GM18502 (cell line): ENCODE measurements around the gene AK2.
"Not testable (repeated sequence)": the region's sequence is repeated elsewhere in the genome, so short reads cannot be mapped to it uniquely, and the experiment has no call there.

Source experiments
- ATAC-seq: cut with Tn5 transposase; IDR thresholded peaks from one replicate; pipeline ENCODE4 v1.9.1; 2021; ENCODE audit warnings: mild to moderate bottlenecking; ENCODE audit not compliant: unreplicated experiment, poor library complexity

AK2 gene

DNA sequence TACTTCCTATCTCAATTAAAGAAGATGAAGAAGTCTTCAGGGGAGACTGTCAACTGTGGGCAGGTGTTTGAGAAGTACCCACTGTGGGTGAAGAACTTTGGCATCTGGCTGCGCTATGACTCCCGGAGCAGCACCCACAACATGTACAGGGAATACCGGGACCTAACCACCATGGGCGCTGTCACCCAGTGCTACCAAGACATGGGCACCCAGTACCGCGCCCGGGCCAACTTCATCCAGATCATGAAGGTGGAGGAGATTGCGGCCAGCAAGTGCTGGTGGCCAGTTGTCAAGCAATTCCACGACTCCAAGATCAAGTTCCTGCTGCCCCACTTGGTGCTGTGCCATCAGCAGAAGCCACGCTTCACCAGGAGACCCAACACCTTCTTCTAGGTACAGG lies 56.6 kb downstream of the AK2 start:
- no peak for ATAC-seq

DNA sequence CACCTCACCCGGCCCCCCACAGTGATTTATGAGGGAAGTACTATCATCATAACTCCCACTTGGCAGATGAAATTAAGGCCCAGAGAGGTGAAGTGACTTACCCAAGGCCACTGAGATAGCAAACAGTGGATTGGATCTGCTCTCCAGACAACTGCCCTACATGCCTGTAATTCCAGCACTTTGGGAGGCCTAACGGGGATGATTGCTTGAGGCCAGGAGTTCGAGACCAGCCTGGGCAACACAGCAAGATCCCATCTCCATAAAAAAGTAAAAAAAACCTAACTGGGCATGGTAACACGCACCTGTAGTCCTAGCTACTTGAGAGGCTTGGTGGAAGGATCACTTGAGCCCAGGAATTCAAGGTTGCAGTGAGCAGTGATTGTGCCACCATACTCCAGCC lies 57.8 kb downstream of the AK2 start:
- ATAC-seq: no peak

DNA sequence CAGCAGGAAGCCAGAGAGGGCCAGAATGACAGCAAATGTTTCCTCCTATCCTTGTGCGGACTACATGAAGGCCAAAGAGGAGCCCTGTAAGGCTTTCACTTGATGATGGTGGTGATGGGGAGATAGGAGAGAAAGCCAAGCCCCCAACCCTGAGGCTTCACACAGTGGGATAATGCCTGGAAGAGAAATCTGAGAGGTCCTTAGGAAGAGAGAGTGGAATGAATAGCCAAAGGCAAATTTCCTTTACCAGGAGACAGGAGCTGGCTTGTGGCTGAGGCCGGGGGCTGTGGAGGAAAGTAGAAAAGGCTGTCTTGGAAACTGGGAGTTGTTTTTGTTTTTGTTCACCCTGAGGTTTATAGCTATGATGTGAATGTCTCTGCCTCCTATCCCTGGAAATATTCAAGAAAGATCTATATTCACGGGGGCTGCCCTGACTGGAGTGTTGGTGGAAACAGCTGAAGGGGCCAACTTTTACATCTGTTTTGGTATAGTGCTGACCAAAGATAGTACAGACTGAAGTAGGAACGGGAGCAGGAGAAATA lies 59.1 kb downstream of the AK2 start:
- no peak for ATAC-seq

DNA sequence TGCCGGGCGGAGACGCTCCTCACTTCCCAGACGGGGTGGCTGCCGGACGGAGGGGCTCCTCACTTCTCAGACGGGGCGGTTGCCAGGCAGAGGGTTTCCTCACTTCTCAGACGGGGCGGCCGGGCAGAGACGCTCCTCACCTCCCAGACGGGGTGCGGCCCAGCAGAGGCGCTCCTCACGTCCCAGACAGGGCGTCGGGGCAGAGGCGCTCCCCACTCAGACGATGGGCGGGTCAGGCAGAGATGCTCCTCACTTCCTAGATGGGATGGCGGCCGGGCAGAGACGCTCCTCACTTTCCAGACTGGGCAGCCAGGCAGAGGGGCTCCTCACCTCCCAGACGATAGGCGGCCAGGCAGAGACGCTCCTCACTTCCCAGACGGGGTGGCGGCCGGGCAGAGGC lies 61.6 kb downstream of the AK2 start:
- ATAC-seq: not testable (repeated sequence)

DNA sequence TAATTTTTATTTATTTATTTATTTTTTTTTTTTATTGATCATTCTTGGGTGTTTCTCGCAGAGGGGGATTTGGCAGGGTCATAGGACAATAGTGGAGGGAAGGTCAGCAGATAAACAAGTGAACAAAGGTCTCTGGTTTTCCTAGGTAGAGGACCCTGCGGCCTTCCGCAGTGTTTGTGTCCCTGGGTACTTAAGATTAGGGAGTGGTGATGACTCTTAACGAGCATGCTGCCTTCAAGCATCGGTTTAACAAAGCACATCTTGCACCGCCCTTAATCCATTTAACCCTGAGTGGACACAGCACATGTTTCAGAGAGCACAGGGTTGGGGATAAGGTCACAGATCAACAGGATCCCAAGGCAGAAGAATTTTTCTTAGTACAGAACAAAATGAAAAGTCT lies 63.2 kb downstream of the AK2 start:
- not testable (repeated sequence) for ATAC-seq

DNA sequence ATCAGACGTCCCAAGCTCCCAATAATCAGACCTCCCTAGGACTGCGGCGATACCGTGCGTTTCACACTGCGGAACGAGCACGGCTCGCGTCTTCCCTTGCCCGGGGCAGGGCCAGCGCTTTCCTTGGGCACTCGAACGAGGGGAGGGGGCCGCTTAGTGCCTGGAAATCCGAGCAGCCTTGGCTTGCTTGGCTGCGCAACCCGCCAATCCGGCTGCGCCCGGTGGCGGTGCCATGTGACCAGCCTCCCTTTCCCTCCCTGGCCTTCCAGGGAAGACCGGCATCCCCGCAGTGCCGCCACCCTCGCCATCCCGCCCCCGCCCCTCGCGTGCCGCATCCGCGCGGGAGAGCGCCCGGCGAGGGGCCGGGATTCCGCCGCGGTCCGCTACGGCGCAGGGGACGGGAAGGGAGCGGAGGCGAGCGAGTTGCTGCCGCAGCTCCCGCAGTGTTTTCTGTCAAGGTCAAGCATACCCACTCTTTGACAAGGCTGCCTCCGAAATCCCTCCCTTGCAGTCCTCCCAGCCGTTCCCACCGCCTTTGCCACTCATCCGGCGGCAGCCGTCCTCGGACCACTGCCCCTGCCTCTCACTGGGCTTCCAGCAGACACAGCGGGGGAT lies 63.8 kb downstream of the AK2 start:
- ATAC-seq: no peak

DNA sequence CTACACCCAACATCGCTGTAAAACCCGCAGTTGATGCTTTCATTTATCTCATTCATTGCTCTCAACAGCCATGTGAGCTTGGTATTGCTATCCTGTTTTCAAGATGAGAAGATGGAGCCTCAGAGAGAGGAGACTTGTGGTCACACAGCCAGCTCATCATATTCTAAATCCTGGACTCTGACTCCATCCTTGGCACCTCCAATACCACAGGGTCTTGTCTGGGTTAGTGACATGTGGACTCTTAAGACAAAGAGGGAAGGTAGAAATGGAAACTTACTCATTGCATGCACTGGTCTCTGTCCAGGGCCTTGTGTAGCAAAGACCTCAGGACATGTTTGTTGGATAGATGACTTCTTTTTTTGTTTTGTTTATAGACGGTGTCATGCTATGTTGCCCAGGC lies 65.1 kb downstream of the AK2 start:
- no peak for ATAC-seq

DNA sequence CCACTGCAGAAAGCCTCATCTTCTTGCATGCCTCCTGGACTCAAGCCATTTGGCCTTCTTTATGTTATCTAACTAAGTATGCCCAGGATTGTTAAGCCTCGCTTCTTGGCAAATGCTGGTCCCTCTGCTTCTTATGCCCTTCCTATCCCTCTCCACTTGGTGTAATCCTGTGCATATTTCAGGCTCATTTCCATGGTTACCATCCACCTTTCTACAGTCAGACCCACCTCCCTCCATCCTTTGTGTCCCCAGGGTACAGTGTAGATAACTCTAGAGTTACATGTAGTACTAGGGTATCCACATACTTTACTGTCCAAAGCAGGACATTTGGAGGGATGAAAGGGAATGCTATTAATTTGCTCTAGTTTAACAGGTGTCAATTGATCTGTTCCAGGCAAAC lies 65.5 kb downstream of the AK2 start:
- no peak for ATAC-seq

DNA sequence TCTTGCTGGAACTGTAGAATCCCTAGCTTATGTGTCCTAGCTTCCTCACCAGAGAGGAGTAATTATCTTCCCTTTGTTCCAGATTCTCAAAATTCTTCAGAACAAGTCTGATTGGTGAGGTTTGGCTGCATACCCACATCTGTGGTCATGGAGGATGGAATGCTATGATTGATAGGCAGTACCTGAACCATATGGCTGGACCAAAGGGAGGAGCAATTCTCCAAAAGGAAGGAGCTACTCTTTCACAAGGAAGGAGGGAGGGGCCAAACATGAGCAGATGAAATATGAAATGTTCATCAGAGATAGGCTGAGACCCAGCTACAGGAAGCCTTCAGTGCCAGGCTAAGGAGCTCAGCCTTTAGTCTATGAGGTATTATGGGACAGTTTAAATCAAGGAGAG lies 67.1 kb downstream of the AK2 start:
- ATAC-seq: no peak

DNA sequence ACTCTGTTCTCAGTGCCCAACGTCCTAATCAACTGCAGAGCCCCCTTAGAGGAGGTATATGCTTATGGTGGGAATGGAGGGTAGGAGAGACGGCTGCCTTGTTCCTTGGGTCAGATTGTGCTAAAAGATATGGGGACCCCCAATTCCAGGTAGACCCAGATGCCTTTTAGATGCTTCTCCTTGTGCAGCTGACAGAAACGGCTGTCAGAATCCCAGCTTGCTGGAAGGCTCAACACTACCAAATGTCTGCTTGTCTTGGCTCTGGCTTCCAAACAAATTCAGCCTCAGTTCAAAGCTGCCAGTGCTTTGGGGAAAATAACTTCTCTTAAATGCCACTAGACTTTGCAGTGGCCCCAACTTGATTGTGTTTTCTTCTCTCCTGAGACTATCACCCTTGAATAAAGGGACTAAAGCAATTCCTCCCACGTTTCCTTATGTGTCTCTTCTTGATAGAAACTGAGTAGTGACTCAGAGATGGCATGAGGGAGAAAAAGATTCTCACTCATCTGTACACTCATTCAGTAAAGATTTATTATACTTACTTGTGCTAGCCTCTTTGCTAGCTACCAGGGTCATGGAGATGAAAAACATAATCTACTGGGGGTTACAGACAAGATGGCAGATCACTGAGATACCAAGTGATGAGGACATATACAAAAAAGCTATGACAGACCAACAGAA lies 68.7 kb downstream of the AK2 start:
- ATAC-seq: no peak

DNA sequence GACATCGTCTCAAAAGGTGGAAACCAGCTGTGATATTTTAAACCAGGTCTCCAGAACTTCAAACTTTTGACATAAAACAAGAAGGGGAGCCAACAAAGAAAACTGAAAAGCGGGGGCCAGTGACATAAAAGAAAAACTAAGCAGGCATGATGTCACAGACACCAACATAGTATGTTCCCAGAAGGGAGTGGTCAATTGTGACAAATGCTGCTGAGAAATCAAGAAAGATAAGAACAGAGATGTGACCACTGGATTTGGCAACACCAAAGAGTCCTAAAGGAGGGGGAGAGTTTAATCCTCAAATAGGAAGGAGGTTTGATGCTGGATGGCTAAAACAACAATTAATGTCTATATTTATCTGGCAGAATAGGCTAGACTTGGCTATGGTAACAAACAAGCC lies 69.8 kb downstream of the AK2 start:
- ATAC-seq: no peak

DNA sequence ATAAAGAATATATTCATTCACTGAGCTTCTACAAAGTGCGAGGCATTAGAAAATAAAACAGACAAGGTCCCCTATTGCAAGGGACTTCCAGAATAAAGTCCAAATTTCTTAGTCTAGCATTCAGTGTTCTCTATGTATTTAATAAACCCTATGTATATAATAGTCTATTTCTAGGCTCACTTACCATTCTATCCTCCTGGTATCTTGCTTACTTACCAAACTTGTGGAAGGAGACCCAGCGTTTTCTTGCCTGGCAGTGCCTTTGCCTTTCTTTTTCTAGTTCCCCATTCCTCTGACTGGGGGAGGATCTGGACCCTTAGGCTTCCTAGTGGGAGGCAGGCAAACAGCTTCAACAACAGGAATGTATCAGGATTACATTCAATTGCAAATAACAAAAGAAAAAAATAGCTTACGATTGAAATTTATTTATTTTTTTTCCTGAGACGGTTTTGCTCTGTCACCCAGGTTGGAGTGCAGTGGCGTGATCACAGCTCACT lies 71.4 kb downstream of the AK2 start:
- no peak for ATAC-seq

DNA sequence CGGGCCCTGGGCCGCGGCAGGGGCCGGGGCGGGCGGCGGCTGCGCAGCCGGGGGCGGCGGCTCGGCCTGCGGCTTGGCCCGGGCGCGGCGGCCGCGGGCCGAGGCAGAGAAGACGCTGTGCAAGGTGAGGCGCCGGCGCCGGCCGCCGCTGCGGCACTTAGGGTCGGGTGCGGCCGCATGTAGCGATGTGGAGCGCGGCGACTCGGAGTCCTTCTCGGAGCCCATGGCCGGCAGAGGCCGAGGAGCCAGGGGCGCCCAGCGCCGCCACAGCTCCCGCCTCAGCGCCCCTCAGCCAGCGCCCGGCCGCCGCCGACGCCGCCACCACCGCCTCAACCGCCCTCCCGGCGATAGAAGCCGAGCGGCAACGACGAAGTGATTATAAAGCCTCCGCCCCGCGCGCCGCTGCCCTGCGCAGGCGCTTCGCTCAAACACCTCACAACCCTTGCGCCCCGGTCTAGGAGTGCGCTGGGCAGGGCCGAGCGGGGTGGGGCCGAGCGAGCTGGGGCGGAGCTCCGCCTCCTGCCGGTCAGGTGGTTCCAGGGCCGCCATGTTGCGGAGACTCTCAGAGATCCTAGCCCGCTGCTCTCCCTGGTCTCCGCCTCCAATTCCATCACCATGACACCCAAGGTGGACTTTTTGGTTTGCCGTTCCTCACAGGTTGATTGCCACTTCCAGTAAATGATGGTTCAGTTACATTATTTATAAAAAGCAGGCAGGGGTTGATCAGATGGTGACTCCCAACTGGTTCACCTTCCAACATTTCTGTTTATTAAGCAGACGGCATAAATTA lies 72.0 kb downstream of the AK2 start, which contains the start of gene RNF19B:
Gene RNF19B, minus strand, starts transcription at position 349 of the 790 bp plus-strand sequence. Its CDS starts 124 bp downstream, at position 225.
- ATAC-seq: peak; percentile 81

DNA sequence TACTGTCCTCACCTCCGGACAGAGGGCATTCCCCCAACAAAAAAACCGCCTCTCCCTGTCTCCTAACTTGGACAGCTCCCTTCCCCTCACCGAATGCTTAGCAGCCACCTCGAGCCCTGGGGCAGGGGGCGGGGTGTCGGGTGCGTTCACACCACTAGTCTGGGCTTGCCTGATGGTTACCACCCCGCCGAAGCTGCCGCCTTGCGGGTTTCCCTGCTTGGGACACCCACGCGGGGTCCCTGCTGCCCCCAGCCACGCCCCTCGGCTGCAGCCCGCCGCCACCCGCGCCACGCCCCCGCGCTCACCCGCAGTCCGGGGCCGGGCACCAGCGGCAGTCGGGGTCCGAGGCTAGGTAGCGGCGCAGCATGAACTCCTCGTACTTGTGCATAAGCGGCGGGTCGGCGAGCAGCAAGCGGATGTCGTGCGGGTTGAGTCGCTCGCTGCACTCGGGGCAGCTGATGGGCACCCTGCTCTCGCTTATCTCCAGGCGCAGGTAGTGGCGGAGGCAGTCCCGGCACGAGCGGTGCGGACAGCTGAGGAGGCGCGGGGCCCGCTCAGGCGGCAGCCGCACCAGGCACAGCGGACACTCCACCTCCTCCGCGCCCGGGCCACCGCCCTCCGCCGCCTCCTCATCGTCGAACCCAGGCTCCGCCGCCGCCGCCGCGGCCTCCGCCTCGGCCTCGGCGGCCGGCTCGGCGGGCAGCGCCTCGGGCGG lies 72.8 kb downstream of the AK2 start:
- peak; percentile 23 for ATAC-seq

DNA sequence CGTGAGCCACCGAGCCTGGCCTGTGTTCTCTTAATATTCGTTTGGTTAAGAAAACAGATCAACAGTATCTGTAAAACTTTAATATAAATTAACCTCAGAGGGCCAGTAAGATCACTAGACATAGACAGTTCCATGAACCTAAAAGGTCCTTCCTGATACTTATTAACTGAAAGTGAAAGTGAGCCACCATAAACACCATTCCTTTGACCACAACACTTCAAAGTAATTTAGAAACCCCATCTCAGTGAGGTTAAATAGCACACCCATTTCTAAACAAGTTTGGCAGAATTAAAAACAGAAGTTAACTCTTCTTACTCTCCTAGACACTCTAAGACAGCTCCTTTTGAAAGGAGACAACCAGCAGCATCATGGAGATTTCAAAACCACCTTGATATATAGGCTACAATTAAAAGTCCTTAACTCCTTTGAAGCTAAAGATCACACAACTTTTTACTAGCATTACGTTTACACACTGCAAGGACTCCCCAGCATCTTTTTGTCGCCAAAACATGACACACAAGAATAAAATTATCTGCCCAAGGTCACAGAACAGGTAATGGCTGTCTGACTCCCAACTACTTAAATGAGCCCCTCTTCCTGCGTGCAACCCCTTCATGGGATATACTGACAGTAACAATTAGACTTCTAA lies 74.3 kb downstream of the AK2 start:
- ATAC-seq: no peak

DNA sequence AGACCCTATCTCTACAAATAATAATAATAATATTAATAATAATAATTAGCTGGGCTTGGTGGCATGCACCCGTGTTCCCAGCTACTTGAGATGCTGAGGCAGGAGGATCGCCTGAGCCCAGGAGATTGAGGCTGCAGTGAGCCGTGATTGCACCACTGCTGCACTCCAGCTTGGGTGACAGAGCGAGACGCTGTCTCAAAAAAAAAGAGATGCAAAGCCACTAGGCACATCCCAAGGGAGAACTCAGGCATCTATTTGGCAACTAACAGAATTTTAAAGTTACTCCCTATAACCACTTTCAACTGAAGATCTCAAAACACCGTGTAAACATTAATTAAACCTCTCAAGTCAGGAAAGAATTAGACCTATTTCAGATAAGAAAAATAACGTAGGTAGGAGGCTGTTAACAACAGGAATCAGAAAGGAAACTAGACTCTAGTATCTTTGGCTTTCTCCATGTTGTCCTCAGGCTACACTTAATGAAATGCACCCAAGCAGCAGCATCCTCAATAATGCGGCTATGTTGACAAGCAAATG lies 75.8 kb downstream of the AK2 start:
- no peak for ATAC-seq

DNA sequence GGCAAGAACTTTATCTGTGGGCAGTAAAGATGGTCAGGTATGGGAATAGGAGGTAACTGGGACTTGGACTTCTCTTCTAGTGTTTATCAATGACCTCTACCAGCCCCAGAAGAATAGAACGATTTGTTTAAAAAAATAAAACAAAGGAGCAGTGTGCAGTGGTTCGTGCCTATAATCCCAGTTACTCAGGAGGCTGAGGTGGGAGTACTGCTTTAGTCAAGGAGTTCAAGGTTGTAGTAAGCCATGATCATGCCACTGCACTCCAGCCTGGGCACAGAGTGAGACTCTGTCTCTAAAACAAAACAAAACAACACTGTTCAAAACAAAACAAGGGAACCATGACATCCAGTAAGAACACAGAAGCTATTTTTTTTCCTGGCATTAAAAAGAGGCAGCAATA lies 76.3 kb downstream of the AK2 start:
- no peak for ATAC-seq

DNA sequence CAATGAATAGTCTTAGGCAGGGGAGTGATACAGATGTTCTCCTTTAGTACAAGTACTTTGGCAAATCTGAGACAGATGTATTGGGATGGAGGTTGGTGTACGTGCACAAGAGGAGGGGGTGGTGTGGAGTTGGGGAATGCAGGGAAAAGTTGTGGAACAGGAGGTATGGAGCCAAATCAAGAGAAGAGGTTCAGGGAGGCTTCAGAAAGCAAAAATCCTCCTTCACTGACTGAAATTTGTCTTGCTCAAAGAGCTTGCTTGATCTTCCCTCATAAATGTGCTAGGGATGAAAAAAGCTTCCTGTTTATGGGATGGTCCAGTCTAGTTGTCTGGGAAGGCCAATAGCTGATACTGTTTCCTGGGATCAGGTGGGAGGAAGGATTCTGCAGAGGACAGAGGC lies 77.9 kb downstream of the AK2 start:
- ATAC-seq: no peak
